ENCODE results near the gene KCNK16.

The KCNK16 gene

GRCh38 chr6:39341352-39341751, 18.9 kb upstream of the KCNK16 start:
- no peak for DNase-seq

DNA sequence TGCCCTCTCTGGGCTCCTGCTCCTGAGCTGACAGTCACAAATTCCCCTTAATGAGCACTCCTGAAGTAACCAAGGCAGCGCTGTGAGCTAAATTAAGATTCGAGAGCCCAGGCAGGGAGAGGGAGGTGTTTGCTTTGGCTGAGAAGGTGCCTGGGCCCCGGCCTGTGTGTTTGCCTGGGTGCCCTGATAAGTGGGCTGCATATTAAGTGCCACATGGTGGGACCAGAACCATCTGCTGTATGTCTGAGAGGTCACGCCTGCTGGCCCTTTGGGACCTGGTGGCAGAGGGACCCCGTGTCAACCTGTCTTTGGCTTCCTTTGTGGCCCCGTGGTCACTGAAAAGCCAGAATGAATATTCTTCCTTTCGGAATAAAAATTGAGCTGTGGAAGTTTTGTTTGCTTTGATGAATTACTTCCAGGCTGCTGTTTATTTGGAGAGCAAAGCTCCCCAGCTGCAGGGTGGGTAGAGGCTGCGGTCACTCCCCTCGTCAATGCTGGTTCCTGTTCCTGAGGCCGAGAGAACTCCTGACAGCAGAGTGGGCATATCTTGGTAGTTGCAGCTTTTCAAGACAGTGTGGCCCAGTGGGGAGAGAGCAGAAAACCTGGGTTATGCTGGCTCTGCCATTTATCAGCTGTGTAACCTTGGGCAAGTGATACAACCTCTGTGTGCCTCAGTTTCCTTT, 17.5 kb upstream of the KCNK16 start:
- peak; percentile 35 for DNase-seq

DNA sequence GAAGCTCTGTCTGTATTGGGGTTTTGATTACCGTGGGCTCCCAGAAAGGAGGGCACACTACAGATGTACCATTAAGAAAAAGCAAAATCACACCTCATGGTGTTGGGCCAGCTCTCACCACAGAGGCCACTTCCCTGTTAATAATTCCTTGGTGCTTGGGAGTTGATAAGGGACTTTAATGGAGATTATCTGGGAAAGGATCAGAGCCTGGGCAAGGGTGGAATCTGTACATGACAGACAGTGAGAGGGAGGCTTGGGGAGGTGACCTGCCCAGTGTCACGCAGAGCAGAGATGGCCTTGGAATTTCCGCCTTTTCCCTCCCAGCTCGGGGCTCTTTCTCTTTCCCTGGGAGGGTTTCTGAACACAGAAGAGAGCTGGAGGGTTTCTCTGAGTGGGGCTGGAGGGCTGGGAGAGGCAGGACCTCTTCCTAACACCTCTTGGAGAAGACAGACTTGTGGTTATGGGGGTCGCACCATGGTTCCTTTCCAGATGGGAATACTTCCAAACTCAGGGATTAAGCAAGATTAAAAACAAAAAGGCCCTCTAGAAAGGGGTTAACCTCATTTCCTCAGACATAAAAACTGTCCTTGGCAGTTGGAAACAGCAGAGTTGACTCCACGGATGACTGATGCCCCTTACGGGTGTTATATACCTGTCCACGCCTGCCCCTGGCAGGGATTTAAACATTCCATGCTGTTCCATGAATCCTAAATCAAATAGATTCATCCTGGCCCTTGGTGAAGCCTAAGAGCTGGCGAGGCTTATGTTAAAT, 16.8 kb upstream of the KCNK16 start:
- no peak for DNase-seq

DNA sequence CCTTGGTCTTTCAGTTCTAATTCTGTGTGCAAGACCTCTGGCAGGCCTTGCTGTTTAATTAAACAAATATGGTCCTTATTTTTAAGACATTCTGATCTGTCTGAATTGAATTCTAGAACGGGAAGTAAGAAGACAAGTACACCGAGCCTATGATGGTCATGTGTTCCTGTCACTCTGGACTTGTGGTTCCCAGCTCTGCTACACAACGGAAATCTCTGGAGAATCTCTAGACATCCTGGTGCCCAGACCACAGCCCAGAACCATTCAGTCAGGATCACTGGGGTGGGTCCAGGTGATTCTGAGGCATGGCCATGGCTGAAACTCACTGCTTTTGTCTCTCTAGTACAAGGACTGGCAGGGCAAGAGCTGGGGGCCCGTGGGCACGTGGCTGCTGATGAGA, 15.9 kb upstream of the KCNK16 start:
- no peak for DNase-seq

DNA sequence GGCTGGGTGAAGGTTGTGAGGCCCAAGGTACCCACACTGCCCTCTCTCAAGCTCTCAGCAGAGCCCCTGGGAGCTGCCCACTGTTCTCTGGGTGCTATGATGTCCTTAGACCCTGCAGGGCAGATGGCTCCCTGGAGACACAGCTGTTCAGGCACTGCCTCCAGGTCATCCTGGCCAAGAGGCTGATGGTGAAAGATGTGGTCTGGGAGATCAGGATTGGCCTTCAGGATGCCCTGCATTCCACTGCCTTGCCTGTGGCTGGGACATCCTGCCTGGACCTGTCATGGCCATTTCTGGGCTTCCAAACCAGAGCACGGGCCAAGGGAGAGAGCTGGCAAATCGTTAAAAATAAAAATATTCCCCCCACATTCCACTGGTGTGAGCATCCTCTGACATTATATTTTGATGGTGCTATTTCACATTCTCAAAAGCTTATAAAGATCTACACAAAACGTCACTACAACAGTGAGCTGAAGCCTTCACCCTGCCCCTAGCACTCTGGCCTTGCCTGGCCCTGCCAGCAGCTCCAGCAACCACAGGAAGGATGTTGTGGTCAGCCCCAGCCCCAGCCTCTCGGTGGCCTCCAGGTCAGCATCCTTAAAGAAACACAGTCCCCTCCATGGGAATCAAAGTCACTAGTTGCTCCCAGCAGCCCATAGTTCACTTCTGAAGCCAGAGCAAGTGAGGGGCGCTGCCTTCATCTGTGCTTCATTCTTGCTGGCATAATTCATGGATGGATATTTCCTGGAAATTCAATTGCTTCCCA, 13.5 kb upstream of the KCNK16 start:
- DNase-seq = no peak

- DNase-seq = no peak
Measured at GRCh38 chr6:39333644-39334438, 11.3 kb upstream of the KCNK16 start.

GRCh38 chr6:39330476-39330875, 8.0 kb upstream of the KCNK16 start:
- no peak for DNase-seq

GRCh38 chr6:39330057-39330456, 7.6 kb upstream of the KCNK16 start:
- no peak for DNase-seq

- DNase-seq = no peak
Measured at GRCh38 chr6:39328066-39328465, 5.6 kb upstream of the KCNK16 start.

DNA sequence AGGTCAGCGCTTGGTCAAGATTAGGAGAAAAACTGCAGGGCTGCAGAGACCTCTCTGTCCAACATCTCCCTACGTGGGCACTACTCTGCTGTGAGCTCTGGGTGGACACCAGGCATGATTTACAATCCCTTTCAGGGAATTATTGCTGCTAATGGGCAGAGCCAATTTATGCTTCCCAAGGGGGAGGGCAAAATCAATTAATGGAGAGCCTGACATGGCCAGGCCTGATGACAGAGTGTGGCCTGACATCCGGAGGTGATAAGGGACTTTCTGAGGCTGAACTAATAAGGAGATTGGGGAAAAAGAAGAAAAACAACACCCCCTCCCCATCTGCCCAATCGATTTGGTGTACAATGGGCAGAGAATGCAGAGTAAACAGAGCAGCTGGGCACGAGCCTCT, 5.0 kb upstream of the KCNK16 start:
- no peak for DNase-seq

DNA sequence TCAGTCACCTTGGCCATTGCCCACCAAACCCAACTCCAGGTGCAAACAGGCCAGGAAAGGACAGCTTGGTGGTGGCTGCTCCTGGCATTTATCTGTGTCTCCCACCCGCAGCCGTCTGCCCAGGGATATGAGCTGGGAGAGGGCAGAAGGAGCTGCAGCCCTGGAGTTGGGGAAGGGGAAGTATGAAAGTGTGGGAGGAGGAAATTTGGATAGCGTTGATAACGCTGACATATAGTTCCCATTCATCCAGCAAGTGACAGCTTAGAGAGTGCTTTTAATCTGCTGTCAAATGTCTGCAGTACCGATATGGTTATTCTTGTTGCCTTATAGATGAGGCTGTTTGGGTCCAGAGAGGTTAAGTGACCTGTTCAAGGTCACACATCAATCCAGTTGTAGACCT, 741 bp downstream of the KCNK16 start:
- no peak for DNase-seq

GRCh38 chr6:39320363-39320984, 2.0 kb downstream of the KCNK16 start:
- no peak for DNase-seq

DNA sequence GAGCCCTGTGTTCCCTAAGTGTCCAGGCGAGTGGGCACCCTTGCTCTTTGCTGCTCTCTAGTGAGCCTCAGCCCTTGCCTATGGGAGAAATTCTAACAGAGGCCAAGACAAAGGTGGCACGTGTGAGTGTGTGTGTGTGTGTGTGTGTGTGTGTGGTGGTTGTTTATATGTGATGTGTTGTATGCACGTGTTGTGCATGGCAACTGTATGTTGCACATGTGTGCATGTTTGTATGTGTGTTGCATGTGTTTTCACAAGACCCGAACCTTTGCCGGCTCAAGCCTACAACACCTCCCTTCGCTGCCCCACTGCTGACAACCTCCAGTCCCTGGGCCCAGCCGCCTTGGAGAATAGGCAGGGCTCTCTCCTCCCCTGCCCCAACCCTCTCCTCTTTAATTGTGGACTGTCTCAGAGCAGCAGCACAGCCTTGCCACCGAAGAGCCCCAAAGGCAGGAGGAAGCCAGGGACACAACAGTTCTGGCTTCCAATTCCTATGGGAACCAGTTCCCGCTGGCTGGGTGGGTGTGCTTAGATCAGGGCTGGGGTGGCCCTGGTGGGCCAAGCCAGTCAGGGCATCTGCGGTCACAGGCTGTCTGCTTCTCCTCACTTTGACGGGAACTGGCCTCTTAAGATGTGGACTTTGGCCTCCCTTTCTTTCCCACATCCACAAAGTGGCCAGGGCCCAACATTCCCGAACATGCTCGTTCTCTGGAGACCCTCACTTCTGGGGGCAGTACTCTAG, 2.7 kb downstream of the KCNK16 start:
- peak; percentile 46 for DNase-seq

DNA sequence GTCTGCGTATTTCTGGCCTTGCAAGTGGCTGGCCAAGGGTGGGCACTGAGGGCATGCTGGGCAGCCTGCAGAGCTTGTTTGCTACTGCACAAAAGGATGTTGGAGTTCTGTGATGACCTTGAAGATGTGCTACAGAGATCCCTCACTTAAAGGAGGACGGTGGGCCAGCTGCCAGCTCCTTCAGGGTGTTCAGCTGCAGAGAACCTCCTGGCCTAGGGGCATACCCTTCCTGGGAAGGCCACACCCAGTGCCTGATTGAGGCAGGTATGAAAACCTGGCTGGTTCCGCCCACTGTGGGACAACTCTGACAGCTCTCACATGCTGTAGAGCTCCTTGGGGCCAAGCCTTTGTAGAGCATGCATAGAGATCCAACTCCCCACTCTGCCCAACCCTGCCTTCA, 5.2 kb downstream of the KCNK16 start:
- no peak for DNase-seq

DNA sequence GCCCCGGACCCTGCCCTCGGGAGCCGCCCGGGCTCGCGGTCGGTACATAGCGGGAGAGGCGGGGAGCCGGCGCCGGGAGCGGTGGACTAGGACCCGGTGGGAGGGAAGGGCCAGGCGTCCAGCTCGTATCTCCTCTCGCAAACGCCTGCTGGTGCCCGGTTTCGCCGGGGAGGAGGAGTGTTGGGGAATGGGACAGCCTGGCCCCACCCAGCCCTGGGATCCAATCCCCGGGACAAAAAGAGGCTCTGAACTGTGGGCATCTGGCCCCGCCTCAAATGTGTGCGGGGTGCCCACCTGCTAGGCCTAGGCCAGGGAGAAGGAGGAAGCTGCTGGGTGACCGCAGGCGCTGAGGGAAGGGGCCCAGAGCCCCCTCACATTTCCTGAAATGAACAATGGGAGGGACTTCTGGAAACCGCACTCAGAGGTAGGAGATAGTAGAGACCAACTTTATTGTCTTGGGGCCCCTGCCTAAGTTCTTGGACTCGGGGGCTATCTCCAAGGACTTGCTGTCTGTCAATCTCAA, 8.2 kb downstream of the KCNK16 start, which contains the start of gene KCNK17:
KCNK17 (minus strand) TSS at position 147 of the 523 bp plus-strand sequence; CDS start at position 48, 99 bp downstream.
- DNase-seq = no peak

DNA sequence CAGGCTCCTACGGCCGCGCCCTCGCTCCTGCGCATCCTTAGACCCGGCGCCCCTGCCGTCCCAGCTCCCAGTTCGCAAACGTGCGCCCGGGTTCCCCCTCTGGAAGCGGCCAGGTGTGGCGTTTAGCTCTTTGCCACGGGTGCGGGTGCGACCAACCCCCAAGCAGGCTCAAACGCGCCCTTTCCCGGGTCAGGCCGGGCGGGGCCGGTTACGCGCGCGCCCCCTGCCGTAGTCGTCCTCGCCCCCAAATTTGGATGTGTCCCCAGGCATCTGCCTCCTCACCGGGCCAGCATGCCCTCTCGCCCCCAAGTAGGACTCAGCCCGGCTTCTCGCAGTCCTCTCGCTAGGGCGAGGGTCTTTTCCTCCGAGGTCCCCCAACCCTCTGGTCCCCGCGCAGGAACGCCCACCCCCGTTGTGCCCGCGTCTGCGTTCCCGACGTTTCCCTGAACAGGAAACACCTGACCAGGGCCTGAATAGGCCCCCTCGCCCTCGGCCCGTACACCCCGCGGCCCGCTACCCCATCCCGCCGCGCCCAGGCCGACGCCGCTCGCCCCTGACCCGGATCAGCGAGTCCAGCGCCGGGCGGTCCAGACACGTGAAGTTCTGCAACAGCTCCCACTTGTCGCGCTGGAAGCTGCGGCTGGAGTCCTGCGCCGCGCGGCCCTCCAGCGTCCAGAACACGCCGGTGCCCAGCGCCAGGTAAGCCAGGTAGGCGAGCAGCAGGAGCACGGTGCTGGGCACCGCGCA, 8.8 kb downstream of the KCNK16 start:
- no peak for DNase-seq

GRCh38 chr6:39312912-39313525, 9.5 kb downstream of the KCNK16 start:
- DNase-seq = no peak

DNA sequence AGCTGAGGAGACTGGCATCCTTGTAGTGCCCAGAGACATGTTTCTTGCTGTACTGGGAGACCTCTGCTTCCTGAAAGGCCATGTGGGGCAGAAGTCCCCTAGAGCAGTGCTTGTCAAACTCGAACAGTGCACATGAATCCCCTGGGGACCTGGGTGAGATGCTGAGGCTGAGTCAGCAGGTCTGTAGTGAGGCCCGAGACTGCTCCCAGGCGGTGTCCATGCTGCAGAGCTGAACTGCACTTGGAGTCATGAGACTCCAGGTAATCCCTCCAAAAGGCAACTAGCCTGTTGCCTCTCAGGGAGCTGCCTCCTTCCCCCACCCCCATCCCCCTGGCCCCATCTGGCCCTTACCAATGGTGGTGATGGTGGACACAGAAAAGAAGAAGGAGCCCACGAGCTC, 12.0 kb downstream of the KCNK16 start:
- DNase-seq = no peak

DNA sequence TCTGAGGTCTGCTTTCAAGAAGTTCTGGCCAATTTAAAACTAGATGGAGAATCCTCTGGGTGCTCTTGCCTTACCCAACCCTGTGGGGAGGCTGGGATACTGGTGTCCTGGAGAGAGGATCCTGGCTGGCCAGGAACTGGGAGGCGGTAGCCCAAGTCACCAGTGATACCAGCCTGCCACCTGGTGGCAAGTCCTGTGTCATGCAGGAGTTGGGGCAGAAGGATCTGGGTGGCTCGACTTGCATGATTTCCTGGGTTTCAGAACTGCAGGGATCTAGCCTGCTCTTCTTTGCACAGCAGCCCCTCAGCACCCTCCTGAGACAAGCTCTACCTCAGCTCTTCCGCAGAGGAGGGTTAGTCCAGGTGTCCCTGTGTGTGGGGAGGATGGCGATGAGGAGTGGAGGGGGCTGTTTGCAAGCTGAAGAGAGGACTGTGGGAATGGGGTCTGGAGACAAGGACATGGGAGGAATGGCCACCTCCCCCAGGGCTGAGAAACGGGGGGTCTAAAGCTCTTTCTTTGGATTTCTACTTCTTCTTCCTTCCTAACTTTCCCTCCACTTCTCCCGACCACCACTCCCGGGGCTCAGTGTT, 12.5 kb downstream of the KCNK16 start:
- peak; percentile 67 for DNase-seq

- DNase-seq = no peak
Measured at GRCh38 chr6:39307462-39307861, 15.0 kb downstream of the KCNK16 start.

Data from femur (tissue), 1 donor.